BLaER1 treated with 17β-estradiol and CSF1 and Interleukin-3, amounts not matched to agents 10 nM and 100 nM (cell line): ENCODE results near the gene NUP37.

Source experiments
- H3K27ac ChIP-seq, 11 experiments: shearing (Covaris generic); formaldehyde crosslinking; 2 replicates each; pipeline ENCODE4 v1.8.1; 2022
- H3K27me3 ChIP-seq, 11 experiments: shearing (Covaris generic); formaldehyde crosslinking; 2 replicates each; pipeline ENCODE4 v1.8.1; 2022
- H3K36me3 ChIP-seq, 11 experiments: shearing (Covaris generic); formaldehyde crosslinking; 2 replicates each; pipeline ENCODE4 v1.8.1; 2022
- H3K4me1 ChIP-seq, 10 experiments: shearing (Covaris generic); formaldehyde crosslinking; 2 replicates each; pipeline ENCODE4 v1.8.1; 2022
- H3K4me2 ChIP-seq, 11 experiments: shearing (Covaris generic); formaldehyde crosslinking; 2 replicates each; pipeline ENCODE4 v1.8.1; 2022
- H3K4me3 ChIP-seq, 10 experiments: shearing (Covaris generic); formaldehyde crosslinking; 2 replicates each; pipeline ENCODE4 v1.8.1; 2022
- H3K9ac ChIP-seq, 11 experiments: shearing (Covaris generic); formaldehyde crosslinking; 2 replicates each; pipeline ENCODE4 v1.8.1; 2022
- H3K9me3 ChIP-seq, 11 experiments: shearing (Covaris generic); formaldehyde crosslinking; replicated peaks in 1 of 11; 2 replicates each; pipeline ENCODE4 v1.8.1; 2022
- H4K20me1 ChIP-seq, 11 experiments: shearing (Covaris generic); formaldehyde crosslinking; 2 replicates each; pipeline ENCODE4 v1.8.1; 2022
- Cebpa-rat ChIP-seq, 11 experiments: shearing (Covaris generic); IDR thresholded peaks; 2 replicates each; pipeline ENCODE4 v1.8.1; 2022

The NUP37 gene

DNA sequence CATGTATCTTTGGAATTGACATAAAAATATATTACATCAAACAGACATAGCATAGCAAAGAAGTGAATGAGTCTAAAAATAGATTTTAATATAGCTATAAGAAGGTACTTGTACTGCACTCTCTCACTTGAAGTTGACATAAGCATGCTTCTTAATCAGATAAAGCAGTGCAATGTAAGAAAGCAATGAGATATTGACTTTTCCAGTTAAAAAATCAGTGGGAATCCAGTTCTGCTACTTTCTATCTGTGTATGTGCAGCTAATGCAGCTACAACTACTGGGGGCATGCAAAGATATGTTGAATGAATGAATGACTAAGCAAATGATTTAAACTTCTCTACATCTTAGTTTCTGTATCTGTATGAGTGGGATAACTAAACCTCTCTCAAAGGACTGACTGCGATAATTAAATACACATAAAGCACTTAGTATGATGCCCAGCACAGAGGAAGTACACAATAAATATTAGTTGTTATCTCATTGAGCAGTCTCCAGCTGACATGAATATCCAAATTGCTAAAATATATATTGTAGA, 68.4 kb downstream of the NUP37 start:
- H4K20me1 ChIP-seq, result peaks cover 0 to 4% (median 0%) of the 10 kb centered on the region in 11 experiments; a peak in 2 of 22 replicates
- H3K4me2 ChIP-seq, result peak overlapping the region in 2 of 11 experiments; percentile 25 to 37; a peak in 4 of 22 replicates
- H3K27ac ChIP-seq, result no peak overlapping the region
- no peaks in the 10 kb centered on the region for H3K27me3 ChIP-seq
- H3K4me1 ChIP-seq, result peaks cover 0 to 22% (median 0%) of the 10 kb centered on the region in 10 experiments; a peak in 5 of 20 replicates
- peaks cover 46 to 91% (median 58%) of the 10 kb centered on the region in 11 experiments; a peak in 21 of 22 replicates for H3K36me3 ChIP-seq
- TF ChIP-seq Cebpa-rat (IDR thresholded peaks at IDR 0.05), result no peak
- no peak overlapping the region for H3K4me3 ChIP-seq
- H3K9me3 ChIP-seq, result peaks cover 0 to 4% (median 0%) of the 10 kb centered on the region in 11 experiments; a peak in 1 of 22 replicates
- no peak overlapping the region for H3K9ac ChIP-seq

DNA sequence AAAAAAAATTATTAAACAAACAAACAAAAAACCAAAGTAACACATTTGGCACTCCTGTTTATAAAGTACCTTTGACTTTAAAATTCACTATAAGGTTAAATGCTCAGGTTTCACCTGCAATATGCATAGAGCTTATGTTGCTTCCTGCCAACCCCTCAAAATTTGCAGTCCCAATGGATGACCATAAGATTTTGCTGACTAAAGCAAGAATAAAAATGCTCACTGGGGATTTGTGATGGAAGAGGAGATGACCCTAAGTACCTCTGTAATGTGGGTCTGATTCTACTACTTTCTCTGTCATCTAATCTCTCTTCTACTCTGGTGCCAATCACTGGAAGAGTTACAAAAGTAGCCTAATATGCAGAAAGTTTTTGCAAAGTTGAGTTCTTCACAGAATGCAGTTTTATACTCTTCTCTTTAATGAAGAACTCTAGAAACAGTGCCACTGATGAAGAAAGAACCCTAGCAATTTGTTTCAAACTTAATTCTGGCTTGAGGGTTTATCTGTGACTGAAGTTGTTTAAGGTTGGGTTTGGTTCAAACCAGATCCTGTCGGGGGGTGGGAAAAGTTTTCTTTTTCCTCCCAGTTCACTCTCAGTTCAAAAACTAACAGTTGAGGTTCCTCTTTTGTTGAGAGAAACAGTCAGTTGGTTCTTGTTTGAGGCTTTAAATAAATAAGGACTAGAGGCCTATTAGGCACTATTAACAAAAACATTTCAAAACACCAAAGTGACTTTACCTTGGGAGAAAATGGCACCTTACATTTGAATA, 69.1 kb downstream of the NUP37 start:
- no peak for TF ChIP-seq Cebpa-rat (IDR thresholded peaks at IDR 0.05)
- H3K4me3 ChIP-seq, result no peak overlapping the region
- H4K20me1 ChIP-seq, result peaks cover 0 to 4% (median 0%) of the 10 kb centered on the region in 11 experiments; a peak in 2 of 22 replicates
- no peak overlapping the region for H3K27ac ChIP-seq
- no peaks in the 10 kb centered on the region for H3K27me3 ChIP-seq
- peaks cover 42 to 91% (median 59%) of the 10 kb centered on the region in 11 experiments; a peak in 21 of 22 replicates for H3K36me3 ChIP-seq
- H3K4me2 ChIP-seq, result peak overlapping the region in 2 of 11 experiments; percentile 25 to 43; a peak in 4 of 22 replicates
- no peak overlapping the region for H3K9ac ChIP-seq
- peaks cover 0 to 22% (median 0%) of the 10 kb centered on the region in 10 experiments; a peak in 5 of 20 replicates for H3K4me1 ChIP-seq
- peaks cover 0 to 4% (median 0%) of the 10 kb centered on the region in 11 experiments; a peak in 1 of 22 replicates for H3K9me3 ChIP-seq

GRCh38 chr12:102043928-102044327, 76.0 kb downstream of the NUP37 start:
- Histone ChIP-seq H3K4me3 (no peak overlapping the region), H3K9me3 (no peaks in the 10 kb centered on the region), H3K36me3 (peaks cover 17 to 85% (median 49%) of the 10 kb centered on the region in 11 experiments), H3K27ac (no peak overlapping the region), H3K9ac (no peak overlapping the region), H3K4me2 (no peak overlapping the region), H4K20me1 (no peaks in the 10 kb centered on the region), H3K27me3 (no peaks in the 10 kb centered on the region), H3K4me1 (no peaks in the 10 kb centered on the region)
- no peak for TF ChIP-seq Cebpa-rat (IDR thresholded peaks at IDR 0.05)

- no peak overlapping the region for H3K27ac ChIP-seq
- H3K27me3 ChIP-seq, result no peaks in the 10 kb centered on the region
- H4K20me1 ChIP-seq, result no peaks in the 10 kb centered on the region
- H3K4me2 ChIP-seq, result no peak overlapping the region
- no peaks in the 10 kb centered on the region for H3K4me1 ChIP-seq
- H3K9ac ChIP-seq, result no peak overlapping the region
- H3K9me3 ChIP-seq, result no peaks in the 10 kb centered on the region
- no peak overlapping the region for H3K4me3 ChIP-seq
- H3K36me3 ChIP-seq, result peaks cover 0 to 90% (median 31%) of the 10 kb centered on the region in 11 experiments; a peak in 17 of 22 replicates
- TF ChIP-seq Cebpa-rat (IDR thresholded peaks at IDR 0.05), result no peak
Observed at GRCh38 chr12:102033991-102034745, 85.7 kb downstream of the NUP37 start.

DNA sequence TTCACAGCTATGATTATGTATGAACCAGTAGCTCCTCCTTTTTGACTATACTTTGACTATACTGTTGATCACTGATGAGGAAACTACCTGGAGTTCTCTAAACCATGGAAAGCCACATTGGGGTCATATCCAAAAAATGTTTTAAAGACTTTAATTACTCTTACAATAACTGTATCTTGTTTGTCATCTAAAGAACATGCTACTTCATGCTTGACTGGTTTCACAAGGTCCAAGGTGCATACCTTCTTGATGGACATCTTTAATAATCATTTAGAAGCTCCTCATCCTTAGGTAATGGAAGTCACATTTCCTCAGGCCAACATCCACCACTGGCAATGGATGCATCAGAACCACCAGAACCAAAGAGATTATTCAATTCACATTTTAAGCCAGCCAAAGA, 88.1 kb downstream of the NUP37 start:
- Histone ChIP-seq H3K9ac (no peak overlapping the region), H4K20me1 (no peaks in the 10 kb centered on the region), H3K4me1 (no peaks in the 10 kb centered on the region), H3K27ac (no peak overlapping the region), H3K27me3 (no peaks in the 10 kb centered on the region), H3K36me3 (peaks cover 0 to 70% (median 22%) of the 10 kb centered on the region in 11 experiments; a peak in 14 of 22 replicates), H3K4me2 (no peak overlapping the region), H3K4me3 (no peak overlapping the region), H3K9me3 (no peaks in the 10 kb centered on the region)
- no peak for TF ChIP-seq Cebpa-rat (IDR thresholded peaks at IDR 0.05)

DNA sequence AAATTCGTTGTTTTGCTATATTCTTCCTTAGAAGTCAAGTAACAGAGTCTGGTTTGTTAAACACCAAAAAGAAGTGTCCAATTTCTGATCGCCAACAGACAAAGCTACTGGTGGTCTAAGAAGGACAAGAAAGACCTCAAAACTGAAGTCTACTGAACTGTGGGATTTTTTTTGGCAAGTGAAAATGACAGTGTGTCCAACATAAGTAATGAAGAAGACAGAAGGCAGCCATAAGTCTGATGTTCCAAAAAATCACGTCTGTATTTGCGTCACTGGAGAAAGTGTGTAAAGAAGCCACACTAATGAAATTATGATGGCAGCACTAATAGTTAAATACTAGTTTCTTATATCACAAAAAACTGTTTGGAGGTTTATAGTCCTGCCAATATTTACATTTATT, 90.8 kb downstream of the NUP37 start:
- Histone ChIP-seq H3K9me3 (no peaks in the 10 kb centered on the region), H3K4me2 (no peak overlapping the region), H3K27me3 (no peaks in the 10 kb centered on the region), H3K27ac (no peak overlapping the region), H4K20me1 (no peaks in the 10 kb centered on the region), H3K9ac (no peak overlapping the region), H3K36me3 (peaks cover 0 to 65% (median 9%) of the 10 kb centered on the region in 11 experiments; a peak in 12 of 22 replicates), H3K4me3 (no peak overlapping the region), H3K4me1 (no peaks in the 10 kb centered on the region)
- TF ChIP-seq Cebpa-rat (IDR thresholded peaks at IDR 0.05), result no peak

GRCh38 chr12:102026728-102027127, 93.2 kb downstream of the NUP37 start:
- Histone ChIP-seq H3K9me3 (no peaks in the 10 kb centered on the region), H3K36me3 (peaks cover 0 to 59% (median 13%) of the 10 kb centered on the region in 11 experiments; a peak in 13 of 22 replicates), H3K4me1 (no peaks in the 10 kb centered on the region), H3K27ac (no peak overlapping the region), H3K4me2 (no peak overlapping the region), H4K20me1 (no peaks in the 10 kb centered on the region), H3K4me3 (no peak overlapping the region), H3K27me3 (no peaks in the 10 kb centered on the region), H3K9ac (no peak overlapping the region)
- TF ChIP-seq Cebpa-rat (IDR thresholded peaks at IDR 0.05), result no peak

DNA sequence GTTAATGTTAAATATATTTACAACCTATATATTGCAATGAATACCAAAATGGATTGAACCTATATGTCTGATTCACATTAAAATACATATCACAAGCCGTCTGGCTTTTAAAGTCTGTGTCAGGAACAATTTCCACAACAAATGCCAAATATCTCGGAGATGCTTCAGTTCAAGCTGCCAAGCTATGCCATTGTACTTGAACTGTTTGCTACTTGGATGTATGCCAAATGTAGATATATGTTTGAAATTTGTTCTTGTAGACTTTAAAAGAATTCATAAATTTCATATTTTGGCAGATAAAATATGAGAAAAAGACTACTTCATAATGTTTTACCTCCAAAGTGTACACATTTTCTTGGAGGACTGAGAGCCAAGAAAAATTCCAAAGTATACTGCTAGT, 95.1 kb downstream of the NUP37 start:
- peaks cover 0 to 65% (median 15%) of the 10 kb centered on the region in 11 experiments; a peak in 13 of 22 replicates for H3K36me3 ChIP-seq
- H3K9me3 ChIP-seq, result no peaks in the 10 kb centered on the region
- no peak overlapping the region for H3K4me2 ChIP-seq
- H3K4me1 ChIP-seq, result no peaks in the 10 kb centered on the region
- no peak for TF ChIP-seq Cebpa-rat (IDR thresholded peaks at IDR 0.05)
- H3K9ac ChIP-seq, result no peak overlapping the region
- H3K27me3 ChIP-seq, result no peaks in the 10 kb centered on the region
- H3K27ac ChIP-seq, result no peak overlapping the region
- no peak overlapping the region for H3K4me3 ChIP-seq
- no peaks in the 10 kb centered on the region for H4K20me1 ChIP-seq
